Measurements from ENCODE around the gene UXT. TPM values are rescaled to one million over a fixed set of nuclear protein-coding genes. Genes with fewer than 3 reads are reported as not detected.

The UXT gene
- total and polyA plus RNA-seq, 9 of the 15 experiments (the other 6 are each of a cell fraction or from before 2014, with no cell fraction given): 141 to 300 (median 204) TPM

- TF ChIP-seq NKRF (IDR thresholded peaks at IDR 0.05; ENCODE audit: borderline replicate concordance) (no peak), ESRRA (IDR thresholded peaks at IDR 0.05; ENCODE audit: borderline replicate concordance, low read depth) (no peak), MECOM (CRISPR knock-in tag; IDR thresholded peaks at IDR 0.05) (no peak), EHMT2 (IDR thresholded peaks at IDR 0.05) (no peak), C11orf30 (IDR thresholded peaks at IDR 0.05; ENCODE audit: low read depth) (peak; percentile 70), ZNF592 (IDR thresholded peaks at IDR 0.05) (peak; percentile 46; the same call in 1 of the 2 replicates), TARDBP (IDR thresholded peaks at IDR 0.05) (no peak), ERF (CRISPR knock-in tag; IDR thresholded peaks at IDR 0.05) (no peak), JUND (IDR thresholded peaks at IDR 0.05; ENCODE audit: borderline replicate concordance, low read depth, low read length) (peak; percentile 51; the same call in 1 of the 2 replicates), JUND (tag; IDR thresholded peaks at IDR 0.05; ENCODE audit: borderline replicate concordance, low read depth, low read length) (no peak; the same call in 2 of the 3 replicates), TAF15 (IDR thresholded peaks at IDR 0.05; ENCODE audit: low read depth, low read length) (no peak), SMARCA4 (IDR thresholded peaks at IDR 0.05) (peak; percentile 45; the same call in 1 of the 2 replicates), KDM4B (IDR thresholded peaks at IDR 0.05; ENCODE audit: borderline replicate concordance in 2 of 2, low read depth in 1 of 2) (no peak), PTRF (tag; IDR thresholded peaks at IDR 0.05) (no peak), SRF (CRISPR knock-in tag; IDR thresholded peaks at IDR 0.05) (no peak), NFE2 (IDR thresholded peaks at IDR 0.05; ENCODE audit: low read depth) (peak; percentile 69), FOXA3 (CRISPR knock-in tag; conservative IDR thresholded peaks at IDR 0.05 in 1 of 2, IDR thresholded peaks at IDR 0.05 in 1 of 2) (no peak), SIX5 (IDR thresholded peaks at IDR 0.05; ENCODE audit: borderline replicate concordance in 1 of 2, insufficient read depth in 1 of 2, low read depth in 1 of 2, low read length in 2 of 2) (no peak), HDAC8 (tag; IDR thresholded peaks at IDR 0.05) (no peak), NCOR1 (IDR thresholded peaks at IDR 0.05) (no peak), NFYB (IDR thresholded peaks at IDR 0.05; ENCODE audit: extremely low read depth, insufficient read length) (no peak), KDM1A (IDR thresholded peaks at IDR 0.05) (peak; percentile 54; a peak in 2 of 4 replicates), ZNF3 (CRISPR knock-in tag; IDR thresholded peaks at IDR 0.05) (no peak), NFE2L1 (tag; IDR thresholded peaks at IDR 0.05; ENCODE audit: borderline replicate concordance, low read depth) (no peak), NELFE (IDR thresholded peaks at IDR 0.05; ENCODE audit: insufficient read depth, insufficient read length) (no peak)
These were observed 5.8 kb upstream of the UXT start (continued) for GRCh38 chrX:47664737-47665136.
